Measurements from ENCODE around the gene GPC5. TPM values are rescaled to one million over a fixed set of nuclear protein-coding genes. Genes with fewer than 3 reads are reported as not detected.

Gene GPC5
- total RNA-seq, 1 experiment from 2014 or later: 0.26 TPM

DNA sequence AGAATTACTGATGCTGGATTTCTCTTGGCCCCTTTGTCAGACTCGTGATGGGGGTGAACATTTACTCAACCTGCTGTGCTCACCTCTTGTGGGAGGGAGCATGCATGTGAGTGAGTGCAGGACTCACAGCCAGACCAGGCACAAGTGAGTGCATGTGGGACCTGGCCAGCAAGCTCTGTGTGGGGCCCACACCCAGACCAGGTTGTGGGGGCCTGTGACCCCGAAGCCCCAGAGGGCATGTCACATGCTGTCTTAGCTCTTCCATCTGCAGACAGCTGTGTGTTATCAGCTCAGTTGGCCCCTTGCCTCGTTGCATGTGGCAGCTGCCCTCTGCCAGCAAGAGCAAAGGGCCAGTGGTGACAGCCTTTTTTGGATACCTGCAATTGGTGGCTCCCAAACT lies 614.4 kb downstream of the GPC5 start:
- no TSS peak for BruUV-seq (replicated peaks)
- H3K4me3 ChIP-seq (ENCODE audit: low read depth in 2 of 2, low read length in 2 of 2): no peak overlapping the region
- H3K27me3 ChIP-seq (ENCODE audit: control insufficient read depth, insufficient read depth, low read length): no peaks in the 10 kb centered on the region
- intact Hi-C loops (cut with micrococcal nuclease; ENCODE audit: unreplicated experiment): no loop called here
- in situ Hi-C loops (cut with HindIII; ENCODE audit: low pct_unique_long_range_greater_than_20kb, low sequenced_read_pairs): no loop called here
- no peak for DNase-seq (ENCODE audit: low read depth, low spot score)
- H3K27ac ChIP-seq (ENCODE audit: low read length): no peak overlapping the region
- no peak for TF ChIP-seq TCF7L2 (IDR thresholded peaks at IDR 0.05; ENCODE audit: low read depth, low read length)
- no peak for TF ChIP-seq POLR2AphosphoS5 (IDR thresholded peaks at IDR 0.05; ENCODE audit: low read depth, low read length)
- TF ChIP-seq, protein P1, sequence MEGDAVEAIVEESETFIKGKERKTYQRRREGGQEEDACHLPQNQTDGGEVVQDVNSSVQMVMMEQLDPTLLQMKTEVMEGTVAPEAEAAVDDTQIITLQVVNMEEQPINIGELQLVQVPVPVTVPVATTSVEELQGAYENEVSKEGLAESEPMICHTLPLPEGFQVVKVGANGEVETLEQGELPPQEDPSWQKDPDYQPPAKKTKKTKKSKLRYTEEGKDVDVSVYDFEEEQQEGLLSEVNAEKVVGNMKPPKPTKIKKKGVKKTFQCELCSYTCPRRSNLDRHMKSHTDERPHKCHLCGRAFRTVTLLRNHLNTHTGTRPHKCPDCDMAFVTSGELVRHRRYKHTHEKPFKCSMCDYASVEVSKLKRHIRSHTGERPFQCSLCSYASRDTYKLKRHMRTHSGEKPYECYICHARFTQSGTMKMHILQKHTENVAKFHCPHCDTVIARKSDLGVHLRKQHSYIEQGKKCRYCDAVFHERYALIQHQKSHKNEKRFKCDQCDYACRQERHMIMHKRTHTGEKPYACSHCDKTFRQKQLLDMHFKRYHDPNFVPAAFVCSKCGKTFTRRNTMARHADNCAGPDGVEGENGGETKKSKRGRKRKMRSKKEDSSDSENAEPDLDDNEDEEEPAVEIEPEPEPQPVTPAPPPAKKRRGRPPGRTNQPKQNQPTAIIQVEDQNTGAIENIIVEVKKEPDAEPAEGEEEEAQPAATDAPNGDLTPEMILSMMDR (IDR thresholded peaks at IDR 0.05): no peak
- no peak for TF ChIP-seq SIN3A (IDR thresholded peaks at IDR 0.05; ENCODE audit: borderline replicate concordance, insufficient read depth, low read depth, low read length)
- TF ChIP-seq, protein P2, sequence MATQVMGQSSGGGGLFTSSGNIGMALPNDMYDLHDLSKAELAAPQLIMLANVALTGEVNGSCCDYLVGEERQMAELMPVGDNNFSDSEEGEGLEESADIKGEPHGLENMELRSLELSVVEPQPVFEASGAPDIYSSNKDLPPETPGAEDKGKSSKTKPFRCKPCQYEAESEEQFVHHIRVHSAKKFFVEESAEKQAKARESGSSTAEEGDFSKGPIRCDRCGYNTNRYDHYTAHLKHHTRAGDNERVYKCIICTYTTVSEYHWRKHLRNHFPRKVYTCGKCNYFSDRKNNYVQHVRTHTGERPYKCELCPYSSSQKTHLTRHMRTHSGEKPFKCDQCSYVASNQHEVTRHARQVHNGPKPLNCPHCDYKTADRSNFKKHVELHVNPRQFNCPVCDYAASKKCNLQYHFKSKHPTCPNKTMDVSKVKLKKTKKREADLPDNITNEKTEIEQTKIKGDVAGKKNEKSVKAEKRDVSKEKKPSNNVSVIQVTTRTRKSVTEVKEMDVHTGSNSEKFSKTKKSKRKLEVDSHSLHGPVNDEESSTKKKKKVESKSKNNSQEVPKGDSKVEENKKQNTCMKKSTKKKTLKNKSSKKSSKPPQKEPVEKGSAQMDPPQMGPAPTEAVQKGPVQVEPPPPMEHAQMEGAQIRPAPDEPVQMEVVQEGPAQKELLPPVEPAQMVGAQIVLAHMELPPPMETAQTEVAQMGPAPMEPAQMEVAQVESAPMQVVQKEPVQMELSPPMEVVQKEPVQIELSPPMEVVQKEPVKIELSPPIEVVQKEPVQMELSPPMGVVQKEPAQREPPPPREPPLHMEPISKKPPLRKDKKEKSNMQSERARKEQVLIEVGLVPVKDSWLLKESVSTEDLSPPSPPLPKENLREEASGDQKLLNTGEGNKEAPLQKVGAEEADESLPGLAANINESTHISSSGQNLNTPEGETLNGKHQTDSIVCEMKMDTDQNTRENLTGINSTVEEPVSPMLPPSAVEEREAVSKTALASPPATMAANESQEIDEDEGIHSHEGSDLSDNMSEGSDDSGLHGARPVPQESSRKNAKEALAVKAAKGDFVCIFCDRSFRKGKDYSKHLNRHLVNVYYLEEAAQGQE (IDR thresholded peaks at IDR 0.05; ENCODE audit: insufficient read depth in 1 of 2, low read depth in 2 of 2, low read length in 1 of 2): no peak
- ChIA-PET CTCF (no interaction called here), POLR2A (no interaction called here)
- no peaks in the 10 kb centered on the region for H3K9me3 ChIP-seq (ENCODE audit: control insufficient read depth, insufficient read depth, low read depth, low read length)
- ATAC-seq: no peak
- no peaks in the 10 kb centered on the region for H3K4me1 ChIP-seq (ENCODE audit: control insufficient read depth, insufficient read depth, low read length)
- no peaks in the 10 kb centered on the region for H3K36me3 ChIP-seq (ENCODE audit: control insufficient read depth, insufficient read depth, low read length)

DNA sequence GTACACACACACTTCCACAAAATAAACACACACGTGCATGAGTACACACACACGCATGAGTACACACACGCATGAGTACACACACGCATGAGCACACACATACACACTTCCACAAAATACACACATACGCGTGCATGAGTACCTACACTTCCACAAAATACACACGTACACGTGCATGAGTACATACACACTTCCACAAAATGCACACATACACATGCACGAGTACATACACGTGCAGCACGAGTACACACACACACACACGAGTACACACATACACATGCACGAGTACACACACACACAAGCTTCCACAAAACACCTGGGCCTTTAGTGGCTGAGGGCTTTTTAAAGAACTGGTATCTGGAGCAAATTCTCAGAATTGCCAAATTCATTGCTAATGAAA lies 619.3 kb downstream of the GPC5 start:
- TF ChIP-seq, protein P1 (IDR thresholded peaks at IDR 0.05): no peak
- TF ChIP-seq POLR2AphosphoS5 (IDR thresholded peaks at IDR 0.05; ENCODE audit: low read depth, low read length) (no peak), SIN3A (IDR thresholded peaks at IDR 0.05; ENCODE audit: borderline replicate concordance, insufficient read depth, low read depth, low read length) (no peak), TCF7L2 (IDR thresholded peaks at IDR 0.05; ENCODE audit: low read depth, low read length) (no peak)
- TF ChIP-seq, protein P2 (IDR thresholded peaks at IDR 0.05; ENCODE audit: insufficient read depth in 1 of 2, low read depth in 2 of 2, low read length in 1 of 2): no peak
- no peaks in the 10 kb centered on the region for H3K9me3 ChIP-seq (ENCODE audit: control insufficient read depth, insufficient read depth, low read depth, low read length)
- ATAC-seq (no peak), DNase-seq (ENCODE audit: low read depth, low spot score) (no peak)
- POLR2A ChIA-PET: no interaction called here
- no peaks in the 10 kb centered on the region for H3K36me3 ChIP-seq (ENCODE audit: control insufficient read depth, insufficient read depth, low read length)
- no TSS peak for BruUV-seq (replicated peaks)
- no peak overlapping the region for H3K27ac ChIP-seq (ENCODE audit: low read length)
- in situ Hi-C loops (cut with HindIII; ENCODE audit: low pct_unique_long_range_greater_than_20kb, low sequenced_read_pairs): no loop called here
- no peaks in the 10 kb centered on the region for H3K27me3 ChIP-seq (ENCODE audit: control insufficient read depth, insufficient read depth, low read length)
- intact Hi-C loops (cut with micrococcal nuclease; ENCODE audit: unreplicated experiment): no loop called here
- no peaks in the 10 kb centered on the region for H3K4me1 ChIP-seq (ENCODE audit: control insufficient read depth, insufficient read depth, low read length)
- CTCF ChIA-PET: no interaction called here
- no peak overlapping the region for H3K4me3 ChIP-seq (ENCODE audit: low read depth in 2 of 2, low read length in 2 of 2)
